PFSK-1 (cell line): ENCODE results near the gene OPRD1.

Experiments
- FOXP2 ChIP-seq: optimal IDR thresholded peaks from 2 replicates; pipeline ENCODE3; 2011; ENCODE audit warnings: borderline replicate concordance, control low read depth, inconsistent platforms; ENCODE audit not compliant: insufficient read depth; ENCODE audit errors: extremely low read length, extremely low read depth
- POLR2AphosphoS5 ChIP-seq: IDR thresholded peaks from 2 replicates; pipeline ENCODE4 v1.6.1; 2012; ENCODE audit warnings: low read depth, mild to moderate bottlenecking, control low read depth, low read length, moderate library complexity
- SIN3A ChIP-seq: IDR thresholded peaks from 2 replicates; pipeline ENCODE4 v1.6.1; 2012; ENCODE audit warnings: mild to moderate bottlenecking, low read length, moderate library complexity, borderline replicate concordance; ENCODE audit not compliant: insufficient read depth
- TAF1 ChIP-seq: IDR thresholded peaks from 2 replicates; pipeline ENCODE4 v1.6.1; 2012; ENCODE audit warnings: low read length, control low read depth, borderline replicate concordance; ENCODE audit not compliant: insufficient read depth
- TF ChIP-seq, protein P1 (sequence below), 2 experiments: IDR thresholded peaks; 2 replicates each; pipeline versions ENCODE4 v1.6.1 to v1.8.0; 2011 to 2012; ENCODE audit warnings: low read depth in 2 of 2, low read length in 2 of 2, control low read depth in 1 of 2, inconsistent platforms in 1 of 2, mild to moderate bottlenecking in 1 of 2, moderate library complexity in 1 of 2; ENCODE audit not compliant: insufficient read depth in 1 of 2

- TF ChIP-seq, protein P1, sequence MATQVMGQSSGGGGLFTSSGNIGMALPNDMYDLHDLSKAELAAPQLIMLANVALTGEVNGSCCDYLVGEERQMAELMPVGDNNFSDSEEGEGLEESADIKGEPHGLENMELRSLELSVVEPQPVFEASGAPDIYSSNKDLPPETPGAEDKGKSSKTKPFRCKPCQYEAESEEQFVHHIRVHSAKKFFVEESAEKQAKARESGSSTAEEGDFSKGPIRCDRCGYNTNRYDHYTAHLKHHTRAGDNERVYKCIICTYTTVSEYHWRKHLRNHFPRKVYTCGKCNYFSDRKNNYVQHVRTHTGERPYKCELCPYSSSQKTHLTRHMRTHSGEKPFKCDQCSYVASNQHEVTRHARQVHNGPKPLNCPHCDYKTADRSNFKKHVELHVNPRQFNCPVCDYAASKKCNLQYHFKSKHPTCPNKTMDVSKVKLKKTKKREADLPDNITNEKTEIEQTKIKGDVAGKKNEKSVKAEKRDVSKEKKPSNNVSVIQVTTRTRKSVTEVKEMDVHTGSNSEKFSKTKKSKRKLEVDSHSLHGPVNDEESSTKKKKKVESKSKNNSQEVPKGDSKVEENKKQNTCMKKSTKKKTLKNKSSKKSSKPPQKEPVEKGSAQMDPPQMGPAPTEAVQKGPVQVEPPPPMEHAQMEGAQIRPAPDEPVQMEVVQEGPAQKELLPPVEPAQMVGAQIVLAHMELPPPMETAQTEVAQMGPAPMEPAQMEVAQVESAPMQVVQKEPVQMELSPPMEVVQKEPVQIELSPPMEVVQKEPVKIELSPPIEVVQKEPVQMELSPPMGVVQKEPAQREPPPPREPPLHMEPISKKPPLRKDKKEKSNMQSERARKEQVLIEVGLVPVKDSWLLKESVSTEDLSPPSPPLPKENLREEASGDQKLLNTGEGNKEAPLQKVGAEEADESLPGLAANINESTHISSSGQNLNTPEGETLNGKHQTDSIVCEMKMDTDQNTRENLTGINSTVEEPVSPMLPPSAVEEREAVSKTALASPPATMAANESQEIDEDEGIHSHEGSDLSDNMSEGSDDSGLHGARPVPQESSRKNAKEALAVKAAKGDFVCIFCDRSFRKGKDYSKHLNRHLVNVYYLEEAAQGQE (IDR thresholded peaks at IDR 0.05; ENCODE audit: insufficient read depth in 1 of 2, low read depth in 2 of 2, low read length in 2 of 2): no peak
- no peak for TF ChIP-seq FOXP2
- TF ChIP-seq TAF1: no peak
- no peak for TF ChIP-seq POLR2AphosphoS5
- no peak for TF ChIP-seq SIN3A
Observed at GRCh38 chr1:28783363-28783762, 28.6 kb upstream of the OPRD1 start.
